Measurements from ENCODE around the gene ANKZF1. TPM values are rescaled to one million over a fixed set of nuclear protein-coding genes. Genes with fewer than 3 reads are reported as not detected.

The ANKZF1 gene
- total and polyA plus RNA-seq, 8 donors: 27.8 to 263 (median 49.7) TPM

GRCh38 chr2:219279151-219279915 lies 49.7 kb downstream of the ANKZF1 start, which contains the start of gene DNAJB2:
Gene DNAJB2 (plus strand): TSS chr2:219279366. CDS start chr2:219279834, 468 bp downstream.
- H3K4me1 ChIP-seq: peaks cover 22 to 50% (median 33%) of the 10 kb centered on the region in 4 donors
- H3K27me3 ChIP-seq: no peaks in the 10 kb centered on the region
- intact Hi-C loops (cut with DNase I; ENCODE audit: low total_unique reads): no loop called here
- TF ChIP-seq POLR2A (IDR thresholded peaks at IDR 0.05): peak in 2 of 4 donors; percentile 21 to 72
- TF ChIP-seq EP300 (IDR thresholded peaks at IDR 0.05): peak; percentile 51
- peak; percentile 96 to 99 (median 98) for TF ChIP-seq POLR2AphosphoS5 (IDR thresholded peaks at IDR 0.05)
- peak in 1 of 7 experiments; percentile 13 for TF ChIP-seq CTCF (IDR thresholded peaks at IDR 0.05)
- H3K4me3 ChIP-seq: peak within 1 kb of the TSS; percentile 51 to 74 (median 70)
- no peaks in the 10 kb centered on the region for H3K9me3 ChIP-seq
- H3K36me3 ChIP-seq: peaks cover 29 to 41% (median 39%) of the 10 kb centered on the region in 4 donors
- WGBS, 5 donors: 0 to 1% (median 0%) methylated on average over 36 to 65 of the region's 65 CpGs
- H3K27ac ChIP-seq: peak within 1 kb of the TSS; percentile 96 to 100 (median 99)
- DNase-seq: peak; percentile 99

DNA sequence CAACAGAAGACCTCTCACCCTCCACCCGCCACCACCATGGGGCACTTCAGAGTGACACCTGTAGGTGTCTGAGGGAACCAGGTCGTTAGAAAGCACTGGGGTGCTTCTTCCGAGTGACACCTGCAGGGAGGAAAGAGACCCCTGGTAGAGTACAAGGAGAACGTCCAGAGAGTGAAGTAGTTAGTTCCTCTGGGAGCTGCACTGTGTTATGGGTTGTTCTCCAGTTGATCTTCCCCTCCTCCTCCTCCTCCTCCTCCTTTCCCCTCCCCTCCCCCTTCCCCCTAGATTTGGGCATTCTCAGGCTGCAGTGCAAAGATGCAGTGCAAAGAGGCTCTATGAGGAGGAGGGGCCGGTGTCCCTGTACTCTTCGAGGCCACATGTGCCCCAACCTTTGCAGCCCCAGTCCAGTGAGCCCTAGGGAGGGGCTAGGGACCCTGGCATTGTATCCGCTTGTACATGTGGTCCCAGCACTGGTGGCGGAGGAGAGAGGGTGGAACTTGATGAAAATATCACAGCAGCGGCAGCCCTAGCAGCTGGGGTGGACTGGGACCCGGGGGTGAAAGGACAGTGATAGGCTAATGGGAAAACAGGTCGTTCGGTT lies 50.4 kb downstream of the ANKZF1 start:
- peak in 1 of 7 experiments; percentile 3 for TF ChIP-seq CTCF (IDR thresholded peaks at IDR 0.05)
- TF ChIP-seq POLR2A (IDR thresholded peaks at IDR 0.05): no peak
- H3K27ac ChIP-seq: peak overlapping the region; percentile 96 to 100 (median 99)
- no peaks in the 10 kb centered on the region for H3K27me3 ChIP-seq
- 36 to 43% (median 43%) methylated on average over 12 of the region's 12 CpGs for WGBS, 5 donors
- intact Hi-C loops (cut with DNase I; ENCODE audit: low total_unique reads): loop anchor here (10.0 kb wide), 1 partner anchor 55 kb away; the partner anchor contains the start of genes ANKZF1 and ATG9A
- no peak for DNase-seq
- peak overlapping the region; percentile 51 to 74 (median 70) for H3K4me3 ChIP-seq
- peaks cover 36 to 47% (median 46%) of the 10 kb centered on the region in 4 donors for H3K36me3 ChIP-seq
- peaks cover 22 to 56% (median 36%) of the 10 kb centered on the region in 4 donors for H3K4me1 ChIP-seq
- no peaks in the 10 kb centered on the region for H3K9me3 ChIP-seq

- Histone ChIP-seq H3K27ac (peak overlapping the region in 3 of 5 donors; percentile 98 to 100 (median 99)), H3K36me3 (peaks cover 42 to 54% (median 52%) of the 10 kb centered on the region in 4 donors), H3K4me3 (peak overlapping the region in 2 of 4 donors; percentile 51 to 69), H3K4me1 (peaks cover 22 to 62% (median 40%) of the 10 kb centered on the region in 4 donors), H3K27me3 (no peaks in the 10 kb centered on the region), H3K9me3 (no peaks in the 10 kb centered on the region)
- intact Hi-C loops (cut with DNase I; ENCODE audit: low total_unique reads): loop anchor here (10.0 kb wide), 1 partner anchor 56 kb away; the partner anchor contains the start of genes ANKZF1 and ATG9A
- TF ChIP-seq POLR2AphosphoS5 (IDR thresholded peaks at IDR 0.05) (no peak), POLR2A (IDR thresholded peaks at IDR 0.05) (no peak), EP300 (IDR thresholded peaks at IDR 0.05) (no peak), CTCF (IDR thresholded peaks at IDR 0.05) (no peak)
- WGBS, 5 donors: 80 to 93% (median 92%) methylated on average over 4 of the region's 4 CpGs
- no peak for DNase-seq
Observed at GRCh38 chr2:219280651-219281050, 51.0 kb downstream of the ANKZF1 start.

DNA sequence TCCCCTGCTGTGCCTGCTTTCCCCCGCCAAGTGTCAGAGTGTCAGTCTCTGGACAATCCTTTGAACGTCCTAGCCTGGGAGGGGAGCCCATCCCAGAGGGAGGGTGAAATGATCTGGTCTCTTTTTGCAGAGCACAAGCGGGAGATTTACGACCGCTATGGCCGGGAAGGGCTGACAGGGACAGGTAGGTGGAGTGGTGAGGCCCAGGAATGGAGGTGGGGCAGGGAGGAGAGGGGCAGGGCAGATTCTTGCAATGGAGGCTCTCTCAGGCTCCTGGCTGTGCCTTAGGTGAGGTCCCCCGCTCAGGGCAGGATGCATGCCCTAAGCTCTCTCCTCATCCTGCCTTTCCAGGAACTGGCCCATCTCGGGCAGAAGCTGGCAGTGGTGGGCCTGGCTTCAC lies 52.0 kb downstream of the ANKZF1 start:
- TF ChIP-seq POLR2AphosphoS5 (IDR thresholded peaks at IDR 0.05) (no peak), CTCF (IDR thresholded peaks at IDR 0.05) (no peak), EP300 (IDR thresholded peaks at IDR 0.05) (no peak), POLR2A (IDR thresholded peaks at IDR 0.05) (no peak)
- DNase-seq: no peak
- H3K4me1 ChIP-seq: peaks cover 22 to 72% (median 44%) of the 10 kb centered on the region in 4 donors
- no peaks in the 10 kb centered on the region for H3K27me3 ChIP-seq
- H3K27ac ChIP-seq: peak overlapping the region in 1 of 5 donors; percentile 100
- intact Hi-C loops (cut with DNase I; ENCODE audit: low total_unique reads): loop anchor here (10.0 kb wide), 1 partner anchor 57 kb away; the partner anchor contains the start of genes ANKZF1 and ATG9A
- no peaks in the 10 kb centered on the region for H3K9me3 ChIP-seq
- peaks cover 43 to 61% (median 60%) of the 10 kb centered on the region in 4 donors for H3K36me3 ChIP-seq
- WGBS, 5 donors: 86 to 93% (median 90%) methylated on average over 7 to 8 of the region's 8 CpGs
- H3K4me3 ChIP-seq: no peak overlapping the region
